ENCODE results near the gene RAD54L2.

Gene RAD54L2

GRCh38 chr3:51538459-51539290 lies at the start of gene RAD54L2 (continued):
- TF ChIP-seq, protein P1, sequence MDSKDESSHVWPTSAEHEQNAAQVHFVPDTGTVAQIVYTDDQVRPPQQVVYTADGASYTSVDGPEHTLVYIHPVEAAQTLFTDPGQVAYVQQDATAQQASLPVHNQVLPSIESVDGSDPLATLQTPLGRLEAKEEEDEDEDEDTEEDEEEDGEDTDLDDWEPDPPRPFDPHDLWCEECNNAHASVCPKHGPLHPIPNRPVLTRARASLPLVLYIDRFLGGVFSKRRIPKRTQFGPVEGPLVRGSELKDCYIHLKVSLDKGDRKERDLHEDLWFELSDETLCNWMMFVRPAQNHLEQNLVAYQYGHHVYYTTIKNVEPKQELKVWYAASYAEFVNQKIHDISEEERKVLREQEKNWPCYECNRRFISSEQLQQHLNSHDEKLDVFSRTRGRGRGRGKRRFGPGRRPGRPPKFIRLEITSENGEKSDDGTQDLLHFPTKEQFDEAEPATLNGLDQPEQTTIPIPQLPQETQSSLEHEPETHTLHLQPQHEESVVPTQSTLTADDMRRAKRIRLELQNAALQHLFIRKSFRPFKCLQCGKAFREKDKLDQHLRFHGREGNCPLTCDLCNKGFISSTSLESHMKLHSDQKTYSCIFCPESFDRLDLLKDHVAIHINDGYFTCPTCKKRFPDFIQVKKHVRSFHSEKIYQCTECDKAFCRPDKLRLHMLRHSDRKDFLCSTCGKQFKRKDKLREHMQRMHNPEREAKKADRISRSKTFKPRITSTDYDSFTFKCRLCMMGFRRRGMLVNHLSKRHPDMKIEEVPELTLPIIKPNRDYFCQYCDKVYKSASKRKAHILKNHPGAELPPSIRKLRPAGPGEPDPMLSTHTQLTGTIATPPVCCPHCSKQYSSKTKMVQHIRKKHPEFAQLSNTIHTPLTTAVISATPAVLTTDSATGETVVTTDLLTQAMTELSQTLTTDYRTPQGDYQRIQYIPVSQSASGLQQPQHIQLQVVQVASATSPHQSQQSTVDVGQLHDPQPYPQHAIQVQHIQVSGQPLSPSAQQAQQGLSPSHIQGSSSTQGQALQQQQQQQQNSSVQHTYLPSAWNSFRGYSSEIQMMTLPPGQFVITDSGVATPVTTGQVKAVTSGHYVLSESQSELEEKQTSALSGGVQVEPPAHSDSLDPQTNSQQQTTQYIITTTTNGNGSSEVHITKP (tag by site-specific recombination; IDR thresholded peaks at IDR 0.05): peak; percentile 51
- TF ChIP-seq ZNF580 (tag by site-specific recombination; IDR thresholded peaks at IDR 0.05) (peak; percentile 77), ZBTB48 (tag by site-specific recombination; IDR thresholded peaks at IDR 0.05) (0 out of 2 replicates have a peak, but pooled peaks have one; percentile 25), ZNF449 (tag by site-specific recombination; IDR thresholded peaks at IDR 0.05) (0 out of 2 replicates have a peak, but pooled peaks have one; percentile 25), ZSCAN23 (tag by site-specific recombination; IDR thresholded peaks at IDR 0.05) (0 out of 2 replicates have a peak, but pooled peaks have one; percentile 34), SP3 (tag by site-specific recombination; IDR thresholded peaks at IDR 0.05) (no peak), ZNF600 (tag by site-specific recombination; IDR thresholded peaks at IDR 0.05) (0 out of 2 replicates have a peak, but pooled peaks have one; percentile 22), KLF17 (tag by site-specific recombination; IDR thresholded peaks at IDR 0.05) (peak; percentile 82), BCL11A (tag by site-specific recombination; IDR thresholded peaks at IDR 0.05; ENCODE audit: low read depth) (no peak), YY2 (tag by site-specific recombination; IDR thresholded peaks at IDR 0.05) (peak; percentile 79), ZNF223 (tag by site-specific recombination; IDR thresholded peaks at IDR 0.05) (no peak), ZNF610 (tag by site-specific recombination; IDR thresholded peaks at IDR 0.05; ENCODE audit: borderline replicate concordance) (no peak), SCRT2 (tag by site-specific recombination; IDR thresholded peaks at IDR 0.05) (no peak), OVOL3 (tag by site-specific recombination; IDR thresholded peaks at IDR 0.05) (no peak), MEIS1 (CRISPR knock-in tag; IDR thresholded peaks at IDR 0.05; ENCODE audit: borderline replicate concordance) (no peak), ZBTB17 (tag by site-specific recombination; IDR thresholded peaks at IDR 0.05) (peak; percentile 94), ZNF768 (tag by site-specific recombination; IDR thresholded peaks at IDR 0.05) (no peak), ZNF549 (tag by site-specific recombination; IDR thresholded peaks at IDR 0.05) (no peak), RBAK (tag by site-specific recombination; IDR thresholded peaks at IDR 0.05) (no peak), ZNF184 (tag by site-specific recombination; IDR thresholded peaks at IDR 0.05) (peak; percentile 84), ZSCAN30 (tag by site-specific recombination; IDR thresholded peaks at IDR 0.05) (peak; percentile 94)
- TF ChIP-seq, protein P2, sequence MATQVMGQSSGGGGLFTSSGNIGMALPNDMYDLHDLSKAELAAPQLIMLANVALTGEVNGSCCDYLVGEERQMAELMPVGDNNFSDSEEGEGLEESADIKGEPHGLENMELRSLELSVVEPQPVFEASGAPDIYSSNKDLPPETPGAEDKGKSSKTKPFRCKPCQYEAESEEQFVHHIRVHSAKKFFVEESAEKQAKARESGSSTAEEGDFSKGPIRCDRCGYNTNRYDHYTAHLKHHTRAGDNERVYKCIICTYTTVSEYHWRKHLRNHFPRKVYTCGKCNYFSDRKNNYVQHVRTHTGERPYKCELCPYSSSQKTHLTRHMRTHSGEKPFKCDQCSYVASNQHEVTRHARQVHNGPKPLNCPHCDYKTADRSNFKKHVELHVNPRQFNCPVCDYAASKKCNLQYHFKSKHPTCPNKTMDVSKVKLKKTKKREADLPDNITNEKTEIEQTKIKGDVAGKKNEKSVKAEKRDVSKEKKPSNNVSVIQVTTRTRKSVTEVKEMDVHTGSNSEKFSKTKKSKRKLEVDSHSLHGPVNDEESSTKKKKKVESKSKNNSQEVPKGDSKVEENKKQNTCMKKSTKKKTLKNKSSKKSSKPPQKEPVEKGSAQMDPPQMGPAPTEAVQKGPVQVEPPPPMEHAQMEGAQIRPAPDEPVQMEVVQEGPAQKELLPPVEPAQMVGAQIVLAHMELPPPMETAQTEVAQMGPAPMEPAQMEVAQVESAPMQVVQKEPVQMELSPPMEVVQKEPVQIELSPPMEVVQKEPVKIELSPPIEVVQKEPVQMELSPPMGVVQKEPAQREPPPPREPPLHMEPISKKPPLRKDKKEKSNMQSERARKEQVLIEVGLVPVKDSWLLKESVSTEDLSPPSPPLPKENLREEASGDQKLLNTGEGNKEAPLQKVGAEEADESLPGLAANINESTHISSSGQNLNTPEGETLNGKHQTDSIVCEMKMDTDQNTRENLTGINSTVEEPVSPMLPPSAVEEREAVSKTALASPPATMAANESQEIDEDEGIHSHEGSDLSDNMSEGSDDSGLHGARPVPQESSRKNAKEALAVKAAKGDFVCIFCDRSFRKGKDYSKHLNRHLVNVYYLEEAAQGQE (tag by site-specific recombination; IDR thresholded peaks at IDR 0.05): peak; percentile 55; the same call in 1 of the 2 replicates
- TF ChIP-seq, protein P3, sequence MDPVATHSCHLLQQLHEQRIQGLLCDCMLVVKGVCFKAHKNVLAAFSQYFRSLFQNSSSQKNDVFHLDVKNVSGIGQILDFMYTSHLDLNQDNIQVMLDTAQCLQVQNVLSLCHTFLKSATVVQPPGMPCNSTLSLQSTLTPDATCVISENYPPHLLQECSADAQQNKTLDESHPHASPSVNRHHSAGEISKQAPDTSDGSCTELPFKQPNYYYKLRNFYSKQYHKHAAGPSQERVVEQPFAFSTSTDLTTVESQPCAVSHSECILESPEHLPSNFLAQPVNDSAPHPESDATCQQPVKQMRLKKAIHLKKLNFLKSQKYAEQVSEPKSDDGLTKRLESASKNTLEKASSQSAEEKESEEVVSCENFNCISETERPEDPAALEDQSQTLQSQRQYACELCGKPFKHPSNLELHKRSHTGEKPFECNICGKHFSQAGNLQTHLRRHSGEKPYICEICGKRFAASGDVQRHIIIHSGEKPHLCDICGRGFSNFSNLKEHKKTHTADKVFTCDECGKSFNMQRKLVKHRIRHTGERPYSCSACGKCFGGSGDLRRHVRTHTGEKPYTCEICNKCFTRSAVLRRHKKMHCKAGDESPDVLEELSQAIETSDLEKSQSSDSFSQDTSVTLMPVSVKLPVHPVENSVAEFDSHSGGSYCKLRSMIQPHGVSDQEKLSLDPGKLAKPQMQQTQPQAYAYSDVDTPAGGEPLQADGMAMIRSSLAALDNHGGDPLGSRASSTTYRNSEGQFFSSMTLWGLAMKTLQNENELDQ (tag by site-specific recombination; IDR thresholded peaks at IDR 0.05; ENCODE audit: low read depth): 0 out of 2 replicates have a peak, but pooled peaks have one; percentile 24
- TF ChIP-seq, protein P4, sequence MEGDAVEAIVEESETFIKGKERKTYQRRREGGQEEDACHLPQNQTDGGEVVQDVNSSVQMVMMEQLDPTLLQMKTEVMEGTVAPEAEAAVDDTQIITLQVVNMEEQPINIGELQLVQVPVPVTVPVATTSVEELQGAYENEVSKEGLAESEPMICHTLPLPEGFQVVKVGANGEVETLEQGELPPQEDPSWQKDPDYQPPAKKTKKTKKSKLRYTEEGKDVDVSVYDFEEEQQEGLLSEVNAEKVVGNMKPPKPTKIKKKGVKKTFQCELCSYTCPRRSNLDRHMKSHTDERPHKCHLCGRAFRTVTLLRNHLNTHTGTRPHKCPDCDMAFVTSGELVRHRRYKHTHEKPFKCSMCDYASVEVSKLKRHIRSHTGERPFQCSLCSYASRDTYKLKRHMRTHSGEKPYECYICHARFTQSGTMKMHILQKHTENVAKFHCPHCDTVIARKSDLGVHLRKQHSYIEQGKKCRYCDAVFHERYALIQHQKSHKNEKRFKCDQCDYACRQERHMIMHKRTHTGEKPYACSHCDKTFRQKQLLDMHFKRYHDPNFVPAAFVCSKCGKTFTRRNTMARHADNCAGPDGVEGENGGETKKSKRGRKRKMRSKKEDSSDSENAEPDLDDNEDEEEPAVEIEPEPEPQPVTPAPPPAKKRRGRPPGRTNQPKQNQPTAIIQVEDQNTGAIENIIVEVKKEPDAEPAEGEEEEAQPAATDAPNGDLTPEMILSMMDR (tag by site-specific recombination; IDR thresholded peaks at IDR 0.05): peak; percentile 59

Measured in HEK293 (cell line).